ENCODE data around the gene CDH2. TPM values are rescaled to one million over a fixed set of nuclear protein-coding genes. Genes with fewer than 3 reads are reported as not detected.

CDH2 gene
- total RNA-seq, 1 experiment from 2014 or later, result 14.6 TPM

- H3K36me3 Mint-ChIP-seq (ENCODE audit: insufficient read depth, unreplicated experiment), result peaks cover 7% of the 10 kb centered on the region
- no TSS peak for BruUV-seq (replicated peaks)
- DNase-seq (ENCODE audit: unreplicated experiment), result no peak
- intact Hi-C loops (cut with micrococcal nuclease), result no loop called here
- ChIA-PET CTCF (no interaction called here), POLR2A (no interaction called here)
- H3K4me3 Mint-ChIP-seq (ENCODE audit: unreplicated experiment), result no peak overlapping the region
- no peaks in the 10 kb centered on the region for H3K9me3 Mint-ChIP-seq (ENCODE audit: unreplicated experiment)
- H3K4me1 Mint-ChIP-seq (ENCODE audit: insufficient read depth, unreplicated experiment), result no peaks in the 10 kb centered on the region
- TF ChIP-seq CTCF (IDR thresholded peaks at IDR 0.05; ENCODE audit: unreplicated experiment), result no peak
- no peak overlapping the region for H3K27ac Mint-ChIP-seq (ENCODE audit: low read depth, unreplicated experiment)
- no peaks in the 10 kb centered on the region for H3K27me3 Mint-ChIP-seq (ENCODE audit: insufficient read depth, unreplicated experiment)
Measured at GRCh38 chr18:27901424-27902226, 275.3 kb downstream of the CDH2 start.

Data from MCF 10A (cell line).